GM03348 (cell line): ENCODE results near the gene GALNT18.

Experiments used
- DNase-seq: peaks from one replicate; pipeline ENCODE4 v3.0.0; 2012; ENCODE audit warnings: low spot score

Gene GALNT18

DNA sequence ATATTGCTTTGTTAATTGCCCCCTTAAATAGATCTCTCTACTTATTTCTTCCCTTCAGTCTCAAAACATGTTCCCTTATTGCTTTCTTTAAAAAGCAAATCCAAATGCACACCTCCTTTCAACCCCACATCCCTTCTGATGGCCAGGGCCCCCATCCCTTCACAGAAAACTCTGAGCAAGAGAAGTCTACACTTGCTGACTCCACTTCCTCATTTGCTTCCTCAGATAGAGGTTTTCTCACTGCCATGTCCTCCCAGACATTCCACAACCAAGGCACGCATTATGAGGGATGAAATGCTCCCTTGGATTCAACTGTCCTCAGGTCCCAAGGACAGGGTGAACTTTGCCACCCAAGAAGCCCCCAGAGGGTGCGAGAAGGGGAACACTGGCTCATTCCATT lies 311.9 kb downstream of the GALNT18 start:
- DNase-seq = no peak

DNA sequence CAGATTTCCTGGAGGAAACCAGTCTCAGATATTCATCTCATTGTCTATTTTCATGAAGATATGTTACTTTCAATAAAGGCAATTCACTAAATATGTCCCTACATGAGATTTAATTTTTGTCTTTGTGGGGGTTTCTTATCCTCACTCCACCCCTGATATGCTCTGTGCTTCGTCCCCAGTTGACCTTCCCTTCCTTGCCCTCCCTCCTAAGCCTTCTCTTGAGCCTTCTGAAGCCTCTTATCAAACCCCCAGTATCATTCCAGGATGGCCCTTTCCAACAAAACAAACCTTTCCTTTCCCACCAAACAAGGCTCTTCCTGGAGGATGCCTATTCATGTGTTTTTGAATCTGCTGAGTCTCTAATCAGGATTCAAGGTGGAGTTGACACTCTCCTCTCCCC lies 313.6 kb downstream of the GALNT18 start:
- no peak for DNase-seq

DNA sequence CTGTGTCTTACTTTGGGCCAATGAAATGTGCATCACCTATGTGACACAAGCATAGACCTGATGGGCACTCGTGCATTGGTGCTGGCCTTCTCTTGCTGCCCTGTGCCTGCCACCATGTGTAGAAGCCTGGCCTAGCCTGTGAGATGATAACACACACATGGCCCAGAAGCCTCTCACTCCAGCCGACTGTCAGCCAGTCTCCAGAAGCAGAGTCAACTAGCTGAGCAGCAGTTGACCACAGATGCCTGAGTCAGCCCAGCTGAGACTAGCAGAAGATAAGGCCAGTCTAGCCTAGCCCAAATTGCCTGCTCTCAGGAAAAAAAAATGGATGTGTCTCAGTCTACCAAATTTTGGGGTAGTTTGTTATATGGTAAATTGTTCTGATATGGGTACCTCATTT lies 314.9 kb downstream of the GALNT18 start:
- no peak for DNase-seq

DNA sequence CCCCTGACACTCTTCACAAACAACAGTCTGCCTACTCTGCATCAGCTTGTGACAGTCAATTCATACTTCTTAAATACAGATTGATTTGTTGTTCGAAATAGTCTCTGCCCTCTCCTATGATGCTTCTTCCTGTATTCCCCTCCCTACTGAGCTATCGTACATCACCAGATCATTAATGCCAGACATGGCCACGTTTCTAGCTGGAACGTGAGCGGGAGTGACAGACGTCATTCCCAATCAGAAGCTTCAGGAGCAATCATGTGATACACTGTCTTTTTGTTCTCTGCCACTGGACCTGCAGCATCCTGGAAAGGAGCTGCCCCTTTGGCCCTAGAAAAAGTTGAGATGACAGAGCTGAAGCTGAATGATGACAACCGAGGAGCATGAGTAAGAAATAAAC lies 317.3 kb downstream of the GALNT18 start:
- DNase-seq = no peak

DNA sequence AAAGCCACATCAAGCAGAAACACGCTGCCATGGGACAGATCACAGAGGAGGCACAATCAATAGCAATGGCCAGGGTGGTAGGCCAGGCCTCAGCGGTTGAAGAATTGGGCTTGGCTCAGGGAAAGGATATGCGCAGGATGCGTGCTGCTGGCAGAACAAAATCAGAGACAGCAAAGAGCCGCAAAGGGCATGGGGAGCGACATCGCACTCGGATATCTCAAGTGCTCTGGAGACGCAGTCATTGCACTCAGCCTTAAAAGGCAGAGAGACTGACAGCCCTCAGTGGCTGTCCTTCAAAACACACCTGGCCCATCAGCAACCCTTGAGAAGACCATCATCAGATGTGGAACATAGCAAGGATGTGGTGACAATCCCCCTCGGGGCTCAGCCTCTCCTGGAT lies 319.2 kb downstream of the GALNT18 start:
- no peak for DNase-seq

DNA sequence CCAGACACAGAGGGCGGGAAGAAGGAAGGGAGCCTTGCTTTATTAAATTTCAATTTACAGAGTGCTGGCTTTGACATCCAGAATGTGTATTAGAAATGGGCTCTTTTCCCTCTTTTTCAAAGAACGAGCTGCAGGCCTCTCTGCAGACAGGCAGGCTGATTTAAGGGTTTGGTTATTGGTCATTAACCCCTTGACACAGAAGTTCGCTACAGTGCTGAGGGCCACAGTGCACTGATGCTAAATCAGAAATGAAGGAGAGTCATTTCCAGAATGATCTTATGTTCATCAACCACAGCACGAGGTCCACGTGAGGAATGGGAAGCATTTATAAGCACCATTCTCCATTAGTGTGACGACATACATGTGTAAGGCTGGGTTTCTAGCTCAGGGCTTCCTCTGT lies 320.6 kb downstream of the GALNT18 start:
- DNase-seq = no peak

DNA sequence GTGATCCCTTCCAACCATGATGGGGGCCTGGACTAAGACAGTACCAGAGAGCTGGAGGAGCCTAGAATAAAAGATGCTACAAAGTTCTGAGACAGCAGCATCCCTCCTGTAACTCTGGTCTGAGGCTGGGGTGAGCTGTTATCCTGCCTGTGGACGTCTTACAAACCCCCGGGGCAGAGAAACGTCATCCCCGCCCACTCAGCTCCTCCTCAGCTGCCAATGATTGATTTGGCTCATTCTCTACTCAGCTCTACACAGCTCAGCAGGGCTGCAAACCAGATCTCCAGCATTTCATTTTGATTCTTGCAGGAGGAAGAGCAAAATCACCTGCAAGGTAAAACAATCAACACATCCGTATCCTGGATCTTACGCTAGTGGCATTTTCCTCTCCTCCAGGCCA lies 324.2 kb downstream of the GALNT18 start:
- no peak for DNase-seq

DNA sequence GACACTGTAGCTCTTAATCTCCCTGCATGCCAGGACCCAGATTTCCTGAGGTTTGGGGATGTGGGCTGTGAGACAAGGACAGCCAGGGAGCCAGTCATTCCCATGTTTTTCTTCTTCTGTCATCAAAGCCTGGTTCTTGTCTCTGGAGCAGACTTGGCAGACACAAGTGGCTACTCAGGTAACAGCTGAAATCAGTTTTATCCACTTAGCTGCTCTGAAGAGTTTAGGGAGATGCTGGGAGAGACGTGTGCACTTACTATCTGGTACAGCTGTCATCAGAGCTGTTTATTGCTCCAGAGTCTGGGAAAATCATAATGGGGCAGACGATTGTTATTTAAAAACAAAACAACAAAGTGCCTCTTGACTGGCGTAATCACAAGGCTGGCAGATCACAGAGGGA lies 325.4 kb downstream of the GALNT18 start:
- DNase-seq = no peak

DNA sequence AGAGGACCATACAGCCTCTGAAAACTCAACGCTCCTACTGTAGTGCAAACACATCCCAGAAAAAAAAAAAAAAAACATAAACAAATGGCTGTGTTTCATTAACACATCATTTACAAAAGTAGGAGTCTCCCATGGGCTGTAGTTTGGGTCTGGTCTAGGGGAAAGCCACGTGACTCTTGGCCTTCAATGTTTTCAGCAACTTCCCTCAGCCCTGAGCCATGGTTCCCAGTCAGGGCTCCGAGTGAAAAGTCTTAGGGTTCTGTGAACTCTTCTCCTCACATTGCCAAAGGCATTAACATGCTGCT lies 327.3 kb downstream of the GALNT18 start:
- no peak for DNase-seq

DNA sequence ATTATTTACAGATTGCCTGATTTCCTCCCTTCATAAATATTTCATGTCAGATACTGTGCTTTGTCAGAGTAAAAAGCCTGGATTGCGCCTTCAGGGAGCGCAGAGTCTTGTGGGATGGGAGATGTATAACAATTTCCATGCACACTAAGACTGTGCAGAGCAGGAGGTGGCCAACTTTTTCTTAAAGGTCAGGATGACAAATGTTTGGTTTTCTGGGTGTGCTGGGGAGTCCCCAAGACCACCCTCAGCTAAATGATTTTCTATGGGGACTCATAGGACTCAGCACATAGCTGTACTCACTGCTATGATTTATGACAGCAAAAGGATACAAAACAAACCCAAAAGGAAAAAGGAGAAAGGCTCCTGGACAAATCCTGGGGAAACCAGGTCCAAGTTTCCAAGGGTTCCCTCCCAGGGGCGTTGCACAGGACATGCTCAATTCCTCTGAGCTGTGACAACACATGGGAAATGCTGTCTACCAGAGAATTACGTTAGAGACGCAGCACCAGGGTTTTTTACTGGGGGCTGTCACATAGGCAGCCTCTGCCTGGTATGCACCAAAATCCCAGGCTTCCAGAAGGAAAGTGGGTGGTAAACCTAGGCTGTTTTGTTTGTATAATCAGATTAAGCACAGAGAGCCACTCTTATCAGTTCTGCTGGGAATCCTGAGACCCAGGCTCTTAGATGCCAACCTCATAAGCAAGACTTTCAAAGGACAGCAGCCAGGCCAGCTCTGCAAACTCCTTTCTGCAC lies 327.8 kb downstream of the GALNT18 start:
- DNase-seq = no peak

DNA sequence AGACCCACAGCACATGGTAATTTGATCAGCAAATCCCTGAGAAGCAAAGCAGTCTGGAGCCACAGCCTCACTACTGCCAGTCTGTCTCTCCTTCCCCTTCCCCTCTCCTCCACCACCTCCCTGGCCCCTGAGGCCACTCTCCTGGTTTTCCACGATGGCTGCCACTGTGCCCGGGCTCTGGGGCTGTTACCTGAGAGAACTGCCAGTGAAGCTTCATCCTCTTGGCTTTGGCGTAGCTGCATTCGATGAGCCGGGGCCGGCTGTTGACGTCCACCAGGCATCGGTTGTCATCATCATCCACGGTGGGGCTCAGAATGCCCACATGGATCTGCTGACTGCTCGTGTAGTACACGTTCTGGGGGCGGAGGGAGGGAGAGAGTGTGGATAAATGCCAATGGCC lies 329.0 kb downstream of the GALNT18 start:
- DNase-seq = no peak

DNA sequence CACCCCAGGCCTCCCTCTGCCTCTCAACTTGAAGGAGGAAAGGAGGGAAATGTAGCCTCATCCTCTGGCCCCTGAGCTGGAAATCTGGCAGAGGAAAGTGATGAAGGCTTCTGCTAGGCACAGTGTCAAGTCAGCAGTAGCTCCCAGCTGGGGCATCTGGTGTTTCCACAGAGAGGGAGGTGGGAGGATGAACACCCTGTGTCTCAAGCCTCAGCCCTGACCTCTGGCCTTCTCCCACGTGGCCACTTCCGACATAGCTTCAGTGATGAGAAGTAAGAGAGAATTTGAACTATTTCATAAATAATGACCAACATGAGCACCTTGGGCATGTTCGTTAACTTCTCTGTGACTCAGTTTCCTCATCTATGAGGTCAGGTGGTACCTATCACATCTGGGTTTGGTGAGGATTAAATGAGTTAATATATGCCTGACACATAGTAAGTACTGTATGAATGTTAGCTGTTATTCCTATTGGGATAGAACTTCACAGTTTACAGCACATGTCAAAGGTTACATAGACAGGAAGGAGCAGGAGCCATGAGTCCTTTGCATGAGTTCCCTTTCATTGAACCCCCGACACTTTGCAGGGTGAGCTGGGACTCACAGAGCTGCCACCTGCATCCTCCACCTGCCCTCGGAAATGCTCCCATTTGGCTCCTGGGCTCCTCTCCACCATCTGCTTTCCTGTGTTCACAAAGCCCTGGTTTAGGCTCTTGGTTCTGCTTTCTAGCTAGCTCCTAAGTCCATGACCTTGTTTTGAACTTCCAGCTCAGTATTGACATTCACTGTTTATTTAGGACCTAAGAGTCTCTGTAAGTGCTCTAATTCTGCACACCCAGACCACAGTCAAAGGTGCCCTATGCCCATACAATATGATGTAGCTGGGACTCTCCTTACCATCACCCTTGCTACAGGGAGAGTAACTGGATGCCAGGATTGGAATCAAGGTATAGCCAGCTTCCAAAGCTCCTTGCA lies 330.5 kb downstream of the GALNT18 start:
- no peak for DNase-seq

DNA sequence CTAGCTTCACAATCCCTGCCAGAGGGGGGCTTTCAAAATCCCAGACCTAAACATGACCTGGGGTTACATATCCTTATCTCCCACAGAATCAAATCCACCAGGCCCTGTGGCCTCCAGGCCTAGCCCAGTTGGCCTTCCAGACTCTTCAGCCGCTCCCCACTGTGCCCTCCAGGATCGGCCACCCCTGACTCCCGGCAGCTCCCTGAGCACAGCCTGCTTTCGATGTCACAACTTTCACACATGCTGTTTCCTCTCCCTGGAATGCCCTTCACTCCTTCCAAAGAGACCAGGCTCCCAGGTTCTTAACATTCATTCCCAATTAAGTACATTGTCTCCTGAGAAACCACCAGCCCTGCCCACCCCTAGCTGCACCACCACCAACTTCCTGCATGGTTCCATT lies 331.5 kb downstream of the GALNT18 start:
- no peak for DNase-seq

DNA sequence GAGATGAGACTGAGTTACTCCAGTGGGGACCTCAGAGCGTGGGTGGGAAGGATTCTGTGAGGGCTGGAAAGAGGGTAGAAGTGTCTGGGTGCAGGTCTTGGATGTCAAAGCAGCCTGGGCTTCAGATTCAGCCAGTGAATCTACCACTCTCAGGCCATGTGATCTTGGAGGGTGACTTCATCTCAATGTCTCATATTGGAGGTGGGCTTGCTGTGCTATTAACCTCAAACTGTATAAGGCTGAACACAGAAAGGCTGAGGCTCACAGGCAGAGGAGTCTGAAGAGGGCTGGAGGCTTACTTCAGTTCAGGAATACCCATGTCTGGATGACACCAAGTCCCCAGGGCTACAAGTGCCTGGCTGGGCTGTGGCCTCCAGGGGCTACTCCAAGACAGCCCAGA lies 332.1 kb downstream of the GALNT18 start:
- no peak for DNase-seq

DNA sequence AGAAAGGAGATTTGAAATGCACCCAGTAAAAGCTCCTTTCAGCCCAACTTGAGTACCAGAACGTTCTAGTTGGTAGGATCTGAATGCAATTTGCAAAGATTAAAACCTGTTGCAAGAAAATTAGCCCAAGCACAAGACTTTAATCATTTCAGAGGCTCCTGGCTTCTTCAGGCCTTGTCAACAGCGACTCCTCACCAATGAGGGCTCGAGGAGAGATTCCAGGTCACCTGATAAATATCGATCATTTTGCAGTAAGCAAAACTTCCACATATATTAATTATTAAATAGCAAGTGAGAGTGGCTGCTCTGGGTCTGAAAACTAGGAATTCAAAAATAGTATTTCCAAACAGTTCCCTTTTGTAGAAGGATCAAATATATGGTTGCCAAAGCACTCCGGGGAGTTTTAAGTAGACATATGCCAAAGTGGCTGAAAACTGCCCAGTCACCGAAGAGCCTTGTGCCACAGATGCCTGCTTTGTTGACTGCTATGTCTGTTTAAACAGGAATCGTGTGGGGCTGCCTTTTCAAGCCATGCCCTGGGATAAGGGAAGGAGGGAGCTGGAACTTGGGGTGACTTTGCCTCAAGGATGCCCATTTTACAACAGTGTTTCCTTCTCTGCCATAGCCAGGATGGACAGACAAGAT lies 332.7 kb downstream of the GALNT18 start:
- DNase-seq = no peak

DNA sequence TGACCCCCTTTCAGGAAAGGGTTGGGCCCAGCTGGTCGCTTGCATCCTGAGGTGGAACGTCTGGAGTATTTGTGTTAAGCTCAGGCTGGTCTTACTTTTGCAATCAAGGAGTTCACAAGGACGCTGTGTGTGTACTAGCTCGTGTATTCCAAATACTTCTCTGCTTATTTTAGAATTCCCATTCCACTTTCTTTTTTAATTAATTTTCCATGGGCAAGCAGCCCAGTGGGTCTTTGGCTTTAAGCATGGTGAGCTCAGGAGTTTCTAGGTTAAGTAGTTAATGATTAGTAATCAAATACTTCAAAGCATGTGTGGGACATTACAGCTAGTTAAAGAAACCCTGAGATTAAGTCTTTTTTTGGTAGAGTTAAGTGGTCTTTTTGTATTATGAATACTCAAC lies 337.3 kb downstream of the GALNT18 start:
- no peak for DNase-seq

DNA sequence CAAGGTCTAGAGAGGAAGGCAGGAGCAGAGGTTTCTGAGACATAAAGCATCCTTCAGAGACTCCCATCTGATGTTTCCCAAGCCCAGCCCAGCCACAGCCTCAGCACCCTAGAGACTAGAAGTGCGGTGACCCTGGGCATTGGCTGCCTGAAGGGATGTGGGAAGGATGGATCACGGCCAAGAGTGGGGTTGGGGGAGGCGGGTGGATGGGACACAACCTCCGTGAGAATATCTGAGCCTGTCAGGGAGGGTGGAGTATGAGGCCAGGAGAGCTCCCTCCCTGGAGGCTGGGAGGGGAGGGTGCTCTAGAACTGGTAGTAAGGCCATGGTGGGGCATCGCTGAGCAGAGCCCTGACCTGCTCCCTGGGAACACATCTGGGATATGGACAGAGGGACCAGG lies 340.2 kb downstream of the GALNT18 start:
- DNase-seq = no peak

DNA sequence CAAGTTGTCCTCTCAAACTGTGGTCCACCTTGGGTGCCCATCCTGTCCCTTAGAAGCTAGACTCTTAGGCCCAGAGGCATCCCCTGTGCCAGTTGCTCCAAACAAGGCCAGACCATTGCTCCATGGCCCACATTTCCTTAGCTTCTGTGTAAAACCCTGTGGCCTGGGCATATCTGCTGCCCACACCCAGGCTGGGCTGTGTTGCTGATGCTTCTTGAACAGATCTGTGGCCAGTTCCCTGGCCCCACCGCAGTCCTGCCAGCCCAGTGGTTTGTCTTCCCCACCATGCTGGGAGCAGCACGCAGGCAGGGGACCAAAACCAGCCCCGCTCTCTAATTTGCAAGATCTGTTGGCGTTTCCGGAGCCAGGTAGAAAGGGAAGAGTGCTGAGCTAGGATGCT lies 341.0 kb downstream of the GALNT18 start:
- DNase-seq = no peak

DNA sequence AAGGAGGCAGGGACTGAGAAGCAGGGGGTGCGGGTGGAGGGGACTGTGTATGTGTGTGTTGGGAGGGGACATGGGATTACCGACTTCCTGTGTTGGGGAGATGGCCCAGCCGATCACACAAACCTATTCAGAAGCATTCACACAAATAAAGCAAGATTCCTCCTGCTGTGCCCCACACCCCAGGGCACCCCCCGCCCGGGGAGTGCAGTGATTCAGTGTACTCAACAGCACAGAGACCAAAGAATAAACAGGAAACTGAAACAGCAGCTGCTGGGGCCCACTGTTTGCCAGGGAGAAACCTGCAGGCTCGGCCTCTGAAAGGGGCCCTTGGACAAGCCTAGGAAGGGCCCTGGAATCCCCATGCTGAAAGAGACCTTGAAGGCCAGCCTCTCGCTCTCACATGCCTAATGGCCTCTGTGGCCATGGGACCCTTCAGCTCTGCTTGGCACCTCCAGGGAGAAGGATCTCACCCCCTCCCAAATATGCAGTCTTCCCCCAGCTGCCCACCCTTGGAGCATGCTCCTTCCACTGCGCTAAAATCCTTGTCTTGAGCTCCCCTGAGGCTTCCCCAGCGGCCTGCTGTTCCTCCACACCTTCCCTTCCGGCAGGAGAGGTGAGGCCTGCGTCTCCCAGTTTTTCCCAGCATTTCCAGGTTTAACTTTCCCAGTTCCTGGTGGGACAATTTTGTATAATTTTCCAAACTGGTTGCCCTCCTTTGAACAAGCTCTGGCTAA lies 341.7 kb downstream of the GALNT18 start:
- no peak for DNase-seq

DNA sequence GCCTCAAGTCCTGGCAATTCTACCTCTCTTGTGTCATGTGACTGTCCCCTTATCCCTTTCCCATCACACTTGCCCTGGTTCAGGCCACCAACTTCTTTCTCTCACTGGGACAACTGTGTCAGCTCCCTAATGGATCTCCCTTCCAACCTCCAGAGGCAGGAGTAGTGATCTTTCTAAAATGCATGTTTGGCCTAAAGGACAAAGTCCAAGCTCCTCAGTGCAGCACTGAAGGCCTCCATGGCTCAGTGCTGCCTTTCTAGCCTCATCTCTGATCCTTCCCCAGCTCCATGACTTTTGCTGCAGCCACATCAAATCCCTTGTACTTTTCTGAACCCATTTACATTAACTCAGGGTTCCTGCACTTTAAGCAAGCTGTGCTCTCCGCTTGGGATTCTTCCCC lies 349.6 kb downstream of the GALNT18 start:
- no peak for DNase-seq

DNA sequence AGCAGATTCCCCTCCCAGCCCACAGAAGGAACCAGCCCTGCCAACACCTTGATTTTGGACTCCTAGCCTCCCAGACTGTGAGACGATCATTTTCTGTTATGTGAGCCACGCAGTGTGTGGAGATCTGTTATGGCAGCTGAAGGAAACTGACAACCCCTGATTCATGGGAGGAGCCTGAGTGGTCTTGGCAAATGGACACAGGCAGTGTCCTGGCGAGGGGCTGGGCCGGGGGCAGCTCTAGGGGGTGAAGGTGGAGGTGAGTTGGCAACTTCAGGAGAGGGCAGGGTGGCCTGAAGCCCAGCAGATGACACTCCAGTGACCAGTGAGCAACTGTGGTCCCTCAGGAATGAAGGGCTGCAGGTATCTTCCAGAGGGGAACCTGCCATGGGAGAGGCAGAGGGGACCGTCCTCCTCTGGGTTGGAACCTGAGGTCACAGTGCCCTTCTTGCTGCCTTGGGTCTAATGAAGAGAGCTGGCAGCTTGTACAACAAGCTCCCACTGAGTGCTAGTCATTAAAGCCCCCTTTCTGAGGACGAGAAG lies 351.5 kb downstream of the GALNT18 start:
- DNase-seq = no peak

DNA sequence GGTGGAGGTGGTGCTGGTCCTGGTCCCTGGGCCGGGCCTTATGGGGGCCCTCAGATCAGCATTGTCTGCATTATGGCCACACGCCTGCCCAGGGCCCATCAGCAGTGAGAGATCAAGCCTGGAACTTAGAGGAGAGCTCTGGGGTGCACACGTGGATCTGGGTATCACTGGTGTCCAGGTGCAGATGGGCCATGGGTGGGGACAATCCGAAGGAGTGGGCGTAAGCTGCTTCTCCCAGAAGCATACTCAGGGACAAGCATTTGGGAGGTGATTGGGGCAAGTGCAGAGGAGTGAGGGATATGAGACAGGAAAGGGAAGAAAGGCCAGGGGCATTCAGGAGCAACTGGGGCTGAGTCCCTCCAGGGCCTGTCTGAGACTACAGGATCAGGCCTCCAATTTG lies 353.1 kb downstream of the GALNT18 start:
- no peak for DNase-seq
